HepG2 (cell line): ENCODE data around the gene ITCH. TPM values are rescaled to one million over a fixed set of nuclear protein-coding genes. Genes with fewer than 3 reads are reported as not detected.

Experiments
- ATAC-seq: fragments of 200-7000 bp; cut with Tn5 transposase; 3 replicates; pipeline ENCODE4 v1.9.1; 2020; ENCODE audit warnings: mild to moderate bottlenecking, moderate library complexity
- BruUV-seq: library from RNA; stranded (reverse); fragments of 400-500 nt; replicated peaks from 2 replicates; lab custom pipeline; 2021; lab: Mats Ljungman, UMichigan
- CTCF ChIA-PET: fragments of 300-600 bp; formaldehyde crosslinking; extraction: SDS; loops from one replicate; lab custom pipeline; 2021; ENCODE audit warnings: low total read pairs, inconsistent platforms, low intra/inter-chr PET ratio; lab: Yijun Ruan, JAX
- POLR2A ChIA-PET: fragments of 350-600 bp; sonication (Branson Sonifier 250); formaldehyde crosslinking; loops from one replicate; lab custom pipeline; 2020; ENCODE audit warnings: antibody characterized with exemption, inconsistent platforms; lab: Yijun Ruan, JAX
- DNase-seq: peaks from one replicate; pipeline ENCODE4 v3.0.0-alpha.2; 2015; ENCODE audit warnings: low spot score
- FAIRE-seq: peaks from 3 replicates; lab custom pipeline; 2011; peaks lifted over from hg19 to GRCh38; lab: Jason Lieb, UNC
- H2AFZ ChIP-seq: one replicate; pipeline ENCODE4 v1.6.1; 2011; ENCODE audit warnings: low read length, inconsistent platforms
- H3K27ac ChIP-seq: fragments of 300-600 bp; 3 replicates; pipeline ENCODE4 v1.8.0; 2011; ENCODE audit warnings: mixed run types, mild to moderate bottlenecking, mixed read lengths, low read length, inconsistent platforms; ENCODE audit not compliant: insufficient read depth; ENCODE audit errors: extremely low read length
- H3K27me3 ChIP-seq, 2 experiments: fragments of 200-600 bp in 1 of 2; 2 replicates in 1 of 2; 3 replicates in 1 of 2; pipeline versions ENCODE4 v1.6.0 to v1.8.0; 2011; ENCODE audit warnings: low read length in 2 of 2, mild to moderate bottlenecking in 2 of 2, moderate library complexity in 2 of 2, inconsistent platforms in 1 of 2; ENCODE audit not compliant: insufficient read depth in 2 of 2, control insufficient read depth in 1 of 2
- H3K36me3 ChIP-seq, 2 experiments: fragments of 200-600 bp in 1 of 2; replicated peaks in 1 of 2; 2 replicates in 1 of 2; 3 replicates in 1 of 2; pipeline versions ENCODE4 v1.5.1 to v1.8.0; 2011; ENCODE audit warnings: low read length in 2 of 2, inconsistent platforms in 1 of 2; ENCODE audit not compliant: insufficient read depth in 2 of 2, control insufficient read depth in 1 of 2
- H3K4me1 ChIP-seq: 2 replicates; pipeline ENCODE4 v1.5.1; 2012; ENCODE audit warnings: low read length, inconsistent platforms; ENCODE audit not compliant: insufficient read depth
- H3K4me2 ChIP-seq: 2 replicates; pipeline ENCODE4 v1.6.0; 2011; ENCODE audit warnings: low read depth, low read length, inconsistent platforms
- H3K4me3 ChIP-seq, 3 experiments: fragments of 200-600 bp in 1 of 3; sonication (generic), shearing (Covaris generic) in 1 of 3; replicated peaks in 1 of 3; 2 replicates each; pipeline ENCODE4 v1.5.1; 2011 to 2016; ENCODE audit warnings: low read length in 3 of 3, inconsistent platforms in 2 of 3, low read depth in 2 of 3, mild to moderate bottlenecking in 2 of 3, control low read depth in 1 of 3, mixed read lengths in 1 of 3; ENCODE audit not compliant: insufficient read depth in 1 of 3
- H3K79me2 ChIP-seq: one replicate; pipeline ENCODE4 v1.6.1; 2011; ENCODE audit warnings: low read length, inconsistent platforms; ENCODE audit not compliant: insufficient read depth
- H3K9ac ChIP-seq: 2 replicates; pipeline ENCODE4 v1.6.0; 2011; ENCODE audit warnings: mild to moderate bottlenecking, low read depth, low read length, inconsistent platforms; ENCODE audit not compliant: insufficient read depth
- H3K9me3 ChIP-seq: 2 replicates; pipeline ENCODE4 v1.5.1; 2012; ENCODE audit warnings: mild to moderate bottlenecking, low read length
- H4K20me1 ChIP-seq: 2 replicates; pipeline ENCODE4 v1.6.0; 2011; ENCODE audit warnings: inconsistent platforms, mild to moderate bottlenecking, low read length, moderate library complexity; ENCODE audit not compliant: insufficient read depth
- MNT ChIP-seq: fragments of 450-650 bp; IDR thresholded peaks from 2 replicates; pipeline ENCODE4 v1.6.1; 2016
- NR2F2 ChIP-seq: IDR thresholded peaks from 2 replicates; pipeline ENCODE4 v1.6.1; 2012; ENCODE audit warnings: low read depth, inconsistent platforms, borderline replicate concordance
- PHF8 ChIP-seq: sonication (generic); formaldehyde crosslinking; IDR thresholded peaks from 2 replicates; pipeline ENCODE4 v1.5.0; 2020; ENCODE audit warnings: missing genetic modification reagents
- RBM22 ChIP-seq: fragments of 200-400 bp; formaldehyde crosslinking; optimal IDR thresholded peaks from 2 replicates; pipeline ENCODE3; 2017; ENCODE audit warnings: mild to moderate bottlenecking, low read length, moderate library complexity
- SIN3B ChIP-seq: fragments of 150-350 bp; IDR thresholded peaks from 2 replicates; pipeline ENCODE4 v1.6.1; 2014; ENCODE audit warnings: low read length
- WGBS: methylation state at CpG from one replicate; pipeline ENCODE4 v1.1.6; 2017; ENCODE audit warnings: low lambda C conversion rate; 5-methylcytosine and 5-hydroxymethylcytosine counted together
- in situ Hi-C: cut with HindIII; loops from 2 replicates; pipeline ENCODE4 v1.10.0; 2017; ENCODE audit warnings: low pct_unique_long_range_greater_than_20kb; ENCODE audit not compliant: extremely low pct_ligation_motif_present
- intact Hi-C: fragments of 100-400 bp; cut with micrococcal nuclease; formaldehyde crosslinking; loops from one replicate; pipeline ENCODE4 v1.10.0; 2022; ENCODE audit not compliant: unreplicated experiment
- polyA plus RNA-seq, 8 experiments: library from polyadenylated mRNA; depleted of rRNA in 3 of 8; stranded (reverse) in 7 of 8; unstranded in 1 of 8; fragments of >200 nt; fragmentation: Illumina TruSeq in 4 of 8; extraction: Trizol in 4 of 8; gene quantifications; 2 replicates each; pipeline versions ENCODE4 v1.2.1 to v1.2.3, GENCODE V29; 2011 to 2016; ENCODE audit warnings: low read depth in 4 of 8, missing spikeins in 1 of 8, mixed read lengths in 1 of 8; ENCODE audit not compliant: insufficient read depth in 1 of 8
- total RNA-seq, 5 experiments: library from RNA; depleted of rRNA; stranded (reverse); fragments of >200 nt; fragmentation: Illumina TruSeq; extraction: Trizol; gene quantifications; 2 replicates each; pipeline ENCODE4 v1.2.3, GENCODE V29; 2016; ENCODE audit warnings: low read depth in 1 of 5

The ITCH gene
- total and polyA plus RNA-seq, 2 of the 13 experiments (the other 11 are each of a cell fraction or from before 2014, with no cell fraction given), result 20.5 to 112 TPM

GRCh38 chr20:34449674-34450592, 86.9 kb downstream of the ITCH start:
- TSS peak; percentile 17 for BruUV-seq
- in situ Hi-C loops (no loop called here), intact Hi-C loops (no loop called here)
- WGBS, result 97% methylated on average over 4 of the region's 4 CpGs
- H3K9me3 ChIP-seq, result no peaks in the 10 kb centered on the region
- no peaks in the 10 kb centered on the region for H3K79me2 ChIP-seq
- H3K27me3 ChIP-seq, result no peaks in the 10 kb centered on the region
- TF ChIP-seq NR2F2 (no peak), MNT (peak; percentile 59; the same call in 1 of the 2 replicates), PHF8 (CRISPR knock-in tag) (no peak)
- FAIRE-seq, result no peak
- no peak overlapping the region for H3K9ac ChIP-seq
- no peaks in the 10 kb centered on the region for H4K20me1 ChIP-seq
- no peak overlapping the region for H3K4me2 ChIP-seq
- ChIA-PET POLR2A (no interaction called here), CTCF (interaction anchor here (1.5 kb wide), 1 partner anchor 137 kb away, joined by 4 read pairs; no protein-coding TSS in a partner anchor)
- H3K4me3 ChIP-seq, result no peak overlapping the region
- H2AFZ ChIP-seq, result no peak overlapping the region
- peaks cover 30 to 92% of the 10 kb centered on the region in 2 experiments for H3K36me3 ChIP-seq
- ATAC-seq, result no peak
- DNase-seq, result no peak
- no peaks in the 10 kb centered on the region for H3K4me1 ChIP-seq
- no peak overlapping the region for H3K27ac ChIP-seq

- TF ChIP-seq RBM22 (peak; percentile 57), SIN3B (no peak)
- TSS peak; percentile 13 for BruUV-seq
- ATAC-seq (peak; percentile 43; the same call in 2 of the 3 replicates), DNase-seq (no peak), FAIRE-seq (no peak)
- Histone ChIP-seq H3K36me3 (peaks cover 27 to 84% of the 10 kb centered on the region in 2 experiments), H3K9me3 (no peaks in the 10 kb centered on the region), H3K27me3 (no peaks in the 10 kb centered on the region), H3K4me2 (no peak overlapping the region), H3K79me2 (no peaks in the 10 kb centered on the region), H3K4me3 (no peak overlapping the region), H2AFZ (no peak overlapping the region), H3K4me1 (no peaks in the 10 kb centered on the region), H4K20me1 (no peaks in the 10 kb centered on the region), H3K27ac (no peak overlapping the region), H3K9ac (no peak overlapping the region)
- in situ Hi-C loops, result no loop called here
- ChIA-PET CTCF (no interaction called here), POLR2A (no interaction called here)
- WGBS, result 96% methylated on average over 2 of the region's 2 CpGs
- intact Hi-C loops, result no loop called here
These were observed 89.4 kb downstream of the ITCH start for GRCh38 chr20:34452281-34452982.
